Thyroid gland (tissue), 4 donors: Measurements from ENCODE around the gene RAPGEF3.

Source experiments
- POLR2A ChIP-seq, 2 donors: fragments of 450-650 bp; IDR thresholded peaks; one replicate each; pipeline ENCODE4 v1.6.1; 2017; ENCODE audit warnings: antibody characterized with exemption in 2 of 2, mild to moderate bottlenecking in 2 of 2, moderate library complexity in 1 of 2
- TF ChIP-seq, protein P1 (sequence below), 6 experiments: fragments of 200-600 bp in 3 of 6; fragments of 450-650 bp in 3 of 6; sonication (generic) in 3 of 6; IDR thresholded peaks; one replicate each; pipeline ENCODE4 v1.5.1; 2016 to 2019; ENCODE audit warnings: antibody characterized with exemption in 6 of 6, mild to moderate bottlenecking in 2 of 6, inconsistent platforms in 1 of 6, moderate library complexity in 1 of 6

DNA sequence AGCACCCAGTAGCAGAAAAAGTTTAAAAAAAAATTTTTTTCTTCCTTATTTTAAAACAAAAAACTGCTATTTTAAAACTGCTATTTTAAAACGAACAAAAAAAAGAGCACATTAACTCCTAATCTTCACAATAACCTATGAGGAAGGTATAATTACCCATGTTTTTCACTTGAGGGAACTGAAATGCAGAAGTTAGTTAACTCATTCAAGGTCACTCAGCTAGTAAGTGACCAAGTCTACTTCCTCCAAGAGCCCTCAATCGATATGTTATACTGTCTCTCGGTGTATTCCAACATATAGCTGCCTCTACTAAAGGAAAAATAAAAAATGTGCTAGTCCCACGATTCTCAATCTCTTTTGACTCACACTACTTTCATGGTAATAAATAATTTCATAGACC, 60.6 kb downstream of the RAPGEF3 start:
- TF ChIP-seq, protein P1, sequence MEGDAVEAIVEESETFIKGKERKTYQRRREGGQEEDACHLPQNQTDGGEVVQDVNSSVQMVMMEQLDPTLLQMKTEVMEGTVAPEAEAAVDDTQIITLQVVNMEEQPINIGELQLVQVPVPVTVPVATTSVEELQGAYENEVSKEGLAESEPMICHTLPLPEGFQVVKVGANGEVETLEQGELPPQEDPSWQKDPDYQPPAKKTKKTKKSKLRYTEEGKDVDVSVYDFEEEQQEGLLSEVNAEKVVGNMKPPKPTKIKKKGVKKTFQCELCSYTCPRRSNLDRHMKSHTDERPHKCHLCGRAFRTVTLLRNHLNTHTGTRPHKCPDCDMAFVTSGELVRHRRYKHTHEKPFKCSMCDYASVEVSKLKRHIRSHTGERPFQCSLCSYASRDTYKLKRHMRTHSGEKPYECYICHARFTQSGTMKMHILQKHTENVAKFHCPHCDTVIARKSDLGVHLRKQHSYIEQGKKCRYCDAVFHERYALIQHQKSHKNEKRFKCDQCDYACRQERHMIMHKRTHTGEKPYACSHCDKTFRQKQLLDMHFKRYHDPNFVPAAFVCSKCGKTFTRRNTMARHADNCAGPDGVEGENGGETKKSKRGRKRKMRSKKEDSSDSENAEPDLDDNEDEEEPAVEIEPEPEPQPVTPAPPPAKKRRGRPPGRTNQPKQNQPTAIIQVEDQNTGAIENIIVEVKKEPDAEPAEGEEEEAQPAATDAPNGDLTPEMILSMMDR (IDR thresholded peaks at IDR 0.05): no peak
- TF ChIP-seq POLR2A (IDR thresholded peaks at IDR 0.05): no peak
